Fibroblast of gingiva (primary cell): ENCODE results near the gene SSBP2.

Source experiments
- DNase-seq: peaks from one replicate; pipeline ENCODE4 v3.0.0-alpha.2; 2011; ENCODE audit warnings: low read depth

SSBP2 gene

DNA sequence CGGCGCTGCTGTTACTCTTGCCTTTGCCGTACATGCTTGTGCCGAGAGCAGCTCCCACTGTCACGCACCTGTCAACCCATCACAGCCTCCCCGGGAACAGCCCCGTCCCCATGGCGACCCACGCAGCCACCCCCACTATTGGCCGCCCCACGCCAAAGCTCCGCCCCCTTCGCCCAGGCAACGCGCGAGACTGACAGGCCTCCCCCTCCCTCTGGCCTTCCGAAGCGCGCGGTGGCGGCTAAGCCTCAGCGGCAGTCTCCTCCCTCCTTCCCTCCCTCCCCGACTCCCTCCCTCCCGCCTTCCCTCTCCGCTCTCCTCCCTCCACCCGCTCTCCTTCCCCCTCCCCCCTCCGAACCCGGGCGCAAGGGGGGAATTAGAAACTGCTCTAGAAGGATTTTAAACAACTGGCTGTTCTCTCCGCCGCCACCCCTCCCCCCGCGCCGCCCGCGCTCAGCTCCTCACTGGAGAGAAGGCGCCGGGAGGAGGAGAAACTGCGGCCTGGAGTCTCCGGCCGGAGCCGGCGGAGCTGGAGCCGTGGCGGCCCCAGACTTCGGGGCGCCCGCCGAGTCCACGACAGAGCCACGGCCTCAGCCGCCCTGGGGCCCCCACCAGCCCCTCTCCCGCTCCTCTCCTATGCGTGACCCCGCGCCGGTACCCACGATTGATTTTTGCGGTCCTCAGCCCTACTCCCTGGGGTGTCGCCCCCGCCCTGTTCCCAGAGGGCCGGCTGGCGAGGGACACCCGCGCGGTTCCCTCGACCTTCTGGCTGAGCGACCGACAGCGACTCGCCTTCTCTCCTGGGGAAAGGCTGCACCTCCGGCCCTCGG, at the start of gene SSBP2:
Gene SSBP2, minus strand, starts transcription at position 89 of the 827 bp plus-strand sequence. Its CDS starts 55 bp downstream, at position 34.
- peak; percentile 100 for DNase-seq

DNA sequence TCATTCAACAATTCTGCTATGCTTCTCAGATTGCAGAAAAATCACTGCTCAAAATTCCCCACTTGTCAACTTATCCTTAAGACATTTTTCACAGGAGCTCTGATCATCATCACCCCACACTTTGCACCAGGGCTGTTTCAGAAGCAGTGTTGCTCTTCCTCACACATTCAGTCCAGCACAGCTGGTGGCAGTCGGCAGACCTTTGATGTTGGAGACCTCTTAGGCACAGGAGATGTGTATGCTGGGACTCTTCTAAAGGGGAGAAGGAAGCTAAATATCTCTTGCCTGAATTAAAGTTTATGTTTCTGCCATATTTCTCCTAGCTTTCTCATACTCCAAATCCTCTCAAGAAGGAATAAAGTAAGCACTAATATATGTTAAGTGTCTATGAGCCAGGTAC, 44.8 kb upstream of the SSBP2 start:
- DNase-seq = no peak

DNA sequence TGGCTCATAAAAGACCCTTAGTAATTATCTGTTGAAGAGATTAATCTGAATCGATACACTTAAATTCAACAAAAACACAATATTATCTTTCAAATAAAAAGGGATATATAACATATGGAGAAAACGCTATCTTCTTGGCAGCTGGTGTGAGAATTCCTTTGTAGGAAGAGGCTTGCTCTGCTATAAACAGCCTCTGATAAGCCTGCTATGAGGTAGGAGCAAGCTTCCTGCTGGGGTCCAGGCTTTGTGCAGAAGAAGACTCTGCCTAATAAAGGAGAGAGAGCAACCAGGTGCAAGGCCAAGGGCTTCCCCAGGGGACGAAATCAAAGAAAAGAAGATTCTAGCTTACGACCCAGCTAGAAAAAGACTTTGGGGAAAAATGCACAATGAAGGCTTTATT, 43.3 kb upstream of the SSBP2 start:
- no peak for DNase-seq

DNA sequence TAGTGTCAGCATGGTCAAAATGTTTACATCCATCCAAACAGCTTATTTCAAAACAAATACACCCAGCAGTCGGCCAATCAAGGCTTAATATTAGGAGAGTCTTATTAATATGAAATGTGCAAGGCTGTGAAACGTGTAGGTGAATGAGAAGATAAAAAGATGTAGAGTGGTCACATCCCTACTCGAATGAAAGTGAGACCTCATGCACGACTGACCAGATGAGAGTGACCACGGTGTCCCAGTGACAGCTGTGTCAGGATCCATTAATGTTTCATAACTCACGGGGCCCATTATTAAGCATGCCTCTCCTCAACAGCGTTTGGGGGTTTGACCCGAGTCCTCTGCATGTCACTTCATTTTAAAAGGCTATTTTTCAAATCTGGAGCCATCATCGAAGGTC, 39.4 kb upstream of the SSBP2 start:
- no peak for DNase-seq

DNA sequence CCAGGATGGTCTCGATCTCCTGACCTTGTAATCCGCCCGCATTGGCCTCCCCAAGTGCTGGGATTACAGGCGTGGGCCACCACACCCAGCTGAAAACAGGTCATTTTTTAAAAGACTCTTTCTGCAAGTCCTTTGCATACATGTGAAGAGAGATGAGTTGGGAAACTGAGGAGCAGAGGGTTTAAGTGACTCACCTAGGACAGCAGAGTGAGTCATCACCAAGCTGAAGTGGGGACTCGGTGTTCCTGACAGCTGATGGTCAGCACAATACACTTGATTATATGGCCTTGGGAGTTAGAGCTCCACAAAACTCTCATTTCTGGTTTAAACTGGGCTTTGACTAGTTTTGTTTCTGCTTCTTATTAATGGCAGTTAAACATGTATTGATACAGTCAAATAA, 38.1 kb upstream of the SSBP2 start:
- DNase-seq = no peak

DNA sequence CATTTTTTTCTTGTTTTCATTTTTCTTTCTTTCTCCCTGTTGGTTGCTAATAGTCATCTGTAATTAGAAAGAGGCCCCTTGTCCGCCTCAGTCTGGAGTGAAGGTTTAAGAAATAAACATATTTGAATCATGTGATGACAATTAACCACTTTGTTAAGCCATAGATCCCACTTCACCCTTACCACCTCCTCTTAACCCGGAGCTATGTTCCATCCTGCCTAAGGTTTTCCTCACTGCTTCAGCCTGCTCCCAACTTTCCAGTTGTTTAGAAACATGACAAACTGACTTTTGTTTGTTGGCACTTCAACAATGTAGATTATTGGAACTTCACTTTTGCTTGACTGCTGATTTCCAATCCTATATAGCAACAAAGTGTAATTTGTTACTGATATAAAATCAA, 37.4 kb upstream of the SSBP2 start:
- no peak for DNase-seq

DNA sequence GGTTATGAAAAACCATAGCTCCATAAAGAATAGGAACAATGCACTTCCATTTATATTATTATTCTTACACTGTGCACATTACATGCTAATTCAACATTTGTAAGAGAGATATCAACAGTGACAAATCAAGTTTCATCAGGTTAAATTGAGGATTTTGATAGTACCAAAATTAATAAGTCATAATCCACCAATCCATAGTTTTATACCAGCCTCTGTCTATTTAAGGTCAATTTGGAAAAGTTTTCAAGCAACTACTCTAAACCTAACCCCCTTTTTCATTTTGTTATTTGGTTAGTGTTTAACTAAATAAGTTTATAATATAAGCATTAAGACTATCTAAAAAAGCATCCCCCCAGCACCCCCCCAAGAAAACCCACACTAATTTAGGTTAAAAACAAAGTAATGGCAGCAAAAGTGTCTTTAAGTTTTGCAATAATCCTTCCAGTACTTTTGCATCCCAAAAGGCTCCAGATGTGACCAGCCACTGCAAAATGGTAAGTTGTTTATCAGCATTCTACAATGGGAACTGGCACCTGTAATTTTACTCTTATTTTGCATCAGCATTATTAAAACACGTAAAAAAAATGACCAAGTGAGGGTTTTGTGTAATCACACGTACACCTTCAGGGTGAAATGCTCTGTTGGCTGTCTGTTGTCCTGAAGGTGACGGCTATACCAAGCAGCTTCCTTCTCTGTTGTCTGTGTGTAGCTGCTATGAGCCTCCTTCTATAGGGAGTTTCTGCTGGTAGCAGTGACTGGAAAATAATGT, 36.8 kb upstream of the SSBP2 start:
- peak; percentile 73 for DNase-seq

DNA sequence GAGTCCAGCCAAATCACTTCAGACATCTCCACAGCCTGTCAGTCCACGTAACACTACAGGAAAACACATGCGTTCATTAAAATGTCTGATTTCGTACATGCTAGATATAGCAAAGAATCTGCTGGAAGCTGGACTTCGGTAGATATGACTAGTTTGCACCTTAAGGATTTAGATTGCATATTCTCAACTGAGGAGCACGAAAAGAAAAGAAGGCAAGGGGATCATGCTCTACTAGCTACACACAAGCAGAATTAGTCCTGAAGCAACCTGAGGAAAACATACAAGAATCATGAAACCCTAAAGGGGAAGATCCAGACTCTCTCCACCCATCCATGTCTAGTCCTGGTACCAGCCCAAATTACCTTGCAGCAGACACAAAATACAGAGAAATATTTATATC, 36.1 kb upstream of the SSBP2 start:
- no peak for DNase-seq

DNA sequence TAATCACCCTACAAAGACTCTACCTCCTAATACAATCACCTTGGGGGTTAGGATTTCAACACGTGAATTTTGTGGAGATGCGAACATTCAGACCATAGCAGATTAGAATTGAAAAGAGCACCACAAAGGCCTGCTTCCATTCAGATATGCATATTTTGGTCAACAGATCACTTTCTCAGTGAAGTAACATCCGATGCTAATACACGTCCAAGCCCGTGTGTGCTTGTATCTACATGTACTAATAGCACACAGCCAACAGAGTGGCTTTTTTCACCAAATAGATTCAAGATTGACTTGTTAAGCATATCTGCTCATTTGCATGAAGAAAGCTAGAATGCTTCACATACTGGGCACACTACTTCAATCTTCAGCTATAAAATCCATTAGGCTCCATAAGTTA, 35.6 kb upstream of the SSBP2 start:
- DNase-seq = no peak

DNA sequence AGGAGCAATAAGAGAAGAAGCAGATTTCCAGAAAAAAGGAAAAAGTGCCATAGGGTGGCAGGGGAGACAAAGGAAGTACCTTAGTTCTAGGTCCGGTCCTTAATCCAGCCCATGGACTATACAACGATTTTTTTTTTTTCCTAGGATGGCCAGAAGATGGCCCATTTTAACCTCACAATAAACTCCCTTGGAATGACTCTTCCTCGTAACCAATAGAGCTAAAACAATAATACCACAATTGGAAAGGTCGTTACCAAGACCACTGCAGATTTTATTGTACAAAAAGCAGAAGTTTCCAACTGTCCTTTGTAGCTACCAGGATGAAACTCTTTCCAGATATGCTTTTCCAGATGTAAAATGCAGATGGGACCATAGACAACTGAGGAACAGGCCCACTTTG, 34.4 kb upstream of the SSBP2 start:
- no peak for DNase-seq

DNA sequence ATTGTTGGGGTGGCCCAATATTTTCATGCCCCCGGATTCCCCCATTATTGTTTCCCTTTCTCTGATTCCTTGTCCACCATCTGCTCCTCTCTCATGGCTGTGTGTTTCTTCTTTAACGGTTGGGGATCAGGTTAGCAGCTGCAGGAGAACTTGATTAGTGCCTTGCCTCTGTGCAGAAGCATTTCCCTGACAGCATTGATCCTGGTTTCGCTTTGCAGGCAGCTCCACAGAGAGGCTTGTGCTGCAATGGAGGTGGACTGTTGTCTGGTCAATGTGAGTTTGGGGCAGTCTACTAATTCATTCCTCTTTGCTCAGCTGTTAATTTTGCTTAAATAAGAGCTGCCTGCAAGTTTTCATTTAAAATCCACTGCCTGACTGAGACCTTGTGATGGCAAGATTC, 32.5 kb upstream of the SSBP2 start:
- no peak for DNase-seq

DNA sequence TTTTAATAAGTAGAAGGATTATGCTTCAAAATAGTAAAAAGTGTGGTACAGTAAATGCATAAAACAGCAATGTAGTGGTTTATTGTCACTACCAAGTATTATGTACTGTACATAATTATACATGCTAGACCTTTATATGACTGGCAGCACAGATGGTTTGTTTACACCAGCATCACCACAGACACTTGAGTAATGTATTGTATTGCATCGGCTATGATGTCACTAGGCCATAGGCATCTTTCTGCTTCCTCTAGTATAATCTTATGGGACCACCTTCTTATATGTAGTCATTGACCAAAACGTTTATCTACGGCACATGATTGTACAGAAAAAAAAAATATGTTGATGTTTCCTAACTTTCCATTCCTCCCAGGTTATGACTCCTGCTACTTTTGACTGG, 31.9 kb upstream of the SSBP2 start:
- peak; percentile 47 for DNase-seq

DNA sequence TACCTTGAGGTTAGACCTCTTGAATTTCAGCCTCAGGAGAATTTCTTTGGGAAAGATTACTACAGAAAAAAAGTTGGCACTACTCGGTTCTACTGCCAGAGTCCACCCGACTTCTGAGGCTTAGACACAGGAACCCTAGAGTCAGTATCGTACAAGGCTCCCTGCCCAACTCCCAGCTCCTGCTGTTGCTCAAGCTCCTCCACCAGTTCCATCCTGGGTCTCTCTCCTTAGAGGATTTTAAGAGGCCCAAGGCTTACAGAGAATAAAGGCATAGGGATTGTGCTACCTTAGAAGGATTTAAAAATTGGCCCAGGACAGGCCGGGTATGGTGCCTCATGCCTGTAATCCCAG, 29.0 kb upstream of the SSBP2 start:
- DNase-seq = no peak

DNA sequence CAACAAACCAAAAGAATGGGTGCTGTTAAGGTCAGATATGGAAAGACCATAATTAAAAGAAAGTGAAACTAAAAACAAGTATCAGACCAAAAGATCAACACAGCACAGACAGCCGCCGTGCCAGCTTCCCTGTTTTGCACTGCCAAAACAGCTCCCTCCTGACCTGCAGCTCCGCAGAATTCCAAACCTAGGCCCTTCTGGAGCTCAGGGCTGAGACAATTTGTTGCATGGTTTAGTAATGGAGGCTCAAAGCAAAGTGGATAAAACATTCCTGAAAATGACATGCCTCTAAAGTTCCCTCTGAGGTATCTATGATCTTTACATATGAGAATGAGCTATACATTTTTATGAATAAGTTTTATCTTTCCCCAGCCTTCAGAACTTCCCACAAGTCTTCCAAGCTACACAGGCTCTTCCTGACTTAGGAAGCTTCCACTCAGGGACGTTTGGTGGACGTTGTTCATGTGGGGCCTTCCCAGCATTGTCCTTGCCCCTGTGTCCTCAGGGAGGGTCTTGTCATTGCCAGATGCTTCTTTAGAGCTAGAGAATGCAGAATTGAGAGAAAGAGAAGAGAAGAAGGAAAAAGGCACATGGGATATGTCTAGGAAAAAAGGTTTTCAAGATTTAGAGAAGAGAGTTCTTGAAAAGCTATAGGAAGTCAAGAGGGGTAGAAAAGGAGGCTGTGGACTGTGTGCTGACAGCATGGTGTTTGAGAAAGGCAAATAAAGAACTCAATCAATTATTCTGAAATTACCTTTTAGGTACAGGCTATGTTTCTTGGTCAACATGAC, 28.4 kb upstream of the SSBP2 start:
- DNase-seq = peak; percentile 32

DNA sequence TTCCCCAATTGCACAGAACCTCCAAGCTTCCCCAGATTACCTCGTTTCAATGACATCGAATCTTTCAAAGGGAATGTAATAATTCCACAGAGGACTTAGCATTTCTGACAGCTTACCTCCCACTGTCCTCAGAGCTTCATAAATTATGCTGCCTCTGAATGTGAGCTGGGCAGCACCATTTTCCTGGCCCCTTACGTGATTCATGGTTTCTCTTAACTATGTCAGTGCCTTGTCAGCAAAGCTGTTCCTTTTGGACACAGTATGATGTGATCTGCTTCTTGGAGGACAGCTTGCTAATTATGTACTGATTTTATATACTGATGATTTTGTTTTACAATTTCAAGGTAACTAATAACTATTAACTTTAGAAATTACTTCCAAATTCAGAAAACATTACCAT, 27.7 kb upstream of the SSBP2 start:
- DNase-seq = peak; percentile 20

DNA sequence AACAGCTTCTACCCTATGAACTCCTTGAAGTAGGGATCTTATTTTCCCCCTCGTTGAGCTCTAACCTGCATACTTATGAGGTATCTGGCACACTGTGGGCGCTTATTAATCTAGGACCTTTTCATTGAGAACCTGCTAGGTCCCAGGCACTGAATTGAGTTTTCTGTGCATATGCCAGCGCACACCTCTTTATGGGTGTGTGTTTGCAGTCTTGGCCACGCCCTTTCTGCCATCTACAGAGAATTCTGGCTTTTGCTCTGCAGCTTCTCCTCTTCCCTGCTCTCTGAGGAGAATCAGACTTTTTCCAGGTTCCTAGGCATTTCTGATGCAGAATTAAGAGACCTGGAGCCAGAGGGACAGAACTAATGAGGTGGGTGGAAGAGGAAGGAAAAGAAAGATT, 25.4 kb upstream of the SSBP2 start:
- no peak for DNase-seq

DNA sequence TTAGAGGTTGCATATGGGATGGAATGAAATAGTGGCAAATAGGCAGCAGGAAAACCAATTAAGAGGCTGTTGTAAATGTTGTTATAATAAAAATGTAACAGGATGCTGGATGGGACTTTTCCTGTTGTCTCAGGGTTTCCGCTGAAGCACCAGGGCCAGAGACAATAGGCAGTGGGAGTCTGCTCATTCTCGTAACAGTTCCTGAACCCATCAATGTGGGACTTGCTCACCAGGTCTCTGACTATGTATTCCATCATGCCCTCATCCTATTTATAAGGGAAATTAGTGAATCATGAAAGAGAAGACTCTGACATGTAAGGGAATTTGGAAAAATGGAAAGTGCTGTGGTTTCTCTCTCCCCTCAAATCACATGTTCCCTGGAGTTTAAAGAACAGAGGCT, 23.5 kb upstream of the SSBP2 start:
- no peak for DNase-seq

DNA sequence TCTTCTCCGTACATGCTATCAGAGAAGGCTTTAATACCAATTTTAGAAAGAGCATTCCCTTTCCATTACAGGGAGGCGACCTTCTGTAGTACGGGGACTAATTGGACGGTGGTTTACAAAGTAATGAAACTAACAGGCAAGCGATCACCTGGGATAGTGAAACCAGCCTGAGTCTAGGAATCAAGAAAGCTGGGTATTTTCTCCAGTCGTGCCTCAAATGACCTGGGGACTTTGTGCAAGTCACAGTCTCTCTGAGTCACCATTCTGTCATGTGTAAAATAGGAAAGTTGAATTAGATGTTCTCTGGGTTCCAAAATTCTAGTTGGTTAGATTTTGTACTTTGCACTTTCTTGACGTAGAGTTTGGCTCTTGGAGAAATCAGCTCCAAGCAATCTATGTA, 22.7 kb upstream of the SSBP2 start:
- DNase-seq = no peak

DNA sequence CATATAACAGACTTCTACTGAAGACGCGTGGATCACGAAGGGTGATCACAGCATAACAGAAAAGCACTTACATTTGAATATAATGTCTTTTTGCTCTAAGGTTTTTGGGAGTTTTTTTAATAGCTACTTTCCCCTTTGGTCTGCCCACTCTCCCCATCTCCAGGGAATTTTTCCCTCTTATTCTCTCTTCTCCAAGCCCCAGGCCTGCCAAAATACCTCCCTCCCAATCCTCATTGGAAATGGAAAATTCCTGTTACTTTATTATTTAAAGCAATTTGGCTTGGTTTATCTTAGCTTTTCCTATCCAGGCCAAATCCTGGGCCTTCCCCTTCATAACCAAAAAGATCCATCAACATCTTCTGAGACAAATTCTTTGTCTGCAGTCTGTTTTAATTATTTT, 22.3 kb upstream of the SSBP2 start:
- DNase-seq = no peak

DNA sequence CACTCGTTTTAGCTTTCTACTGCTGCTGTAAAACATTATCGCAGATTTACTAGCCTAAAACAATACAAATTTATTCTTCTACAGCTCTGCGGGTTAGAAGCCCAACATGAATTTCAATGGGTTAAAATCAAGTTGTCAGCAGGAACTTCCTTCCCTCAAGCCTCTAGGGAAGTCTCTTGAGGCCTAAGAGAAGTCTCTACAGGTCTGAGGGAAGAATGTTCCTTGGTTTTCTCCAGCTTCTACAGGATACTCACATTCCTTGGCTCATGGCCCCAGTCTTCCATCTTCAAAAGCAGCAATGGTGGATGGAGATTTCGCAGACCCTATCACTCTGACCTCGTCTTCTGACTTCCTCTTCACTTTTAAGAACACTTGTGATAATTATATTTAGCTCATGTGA, 21.6 kb upstream of the SSBP2 start:
- DNase-seq = no peak

DNA sequence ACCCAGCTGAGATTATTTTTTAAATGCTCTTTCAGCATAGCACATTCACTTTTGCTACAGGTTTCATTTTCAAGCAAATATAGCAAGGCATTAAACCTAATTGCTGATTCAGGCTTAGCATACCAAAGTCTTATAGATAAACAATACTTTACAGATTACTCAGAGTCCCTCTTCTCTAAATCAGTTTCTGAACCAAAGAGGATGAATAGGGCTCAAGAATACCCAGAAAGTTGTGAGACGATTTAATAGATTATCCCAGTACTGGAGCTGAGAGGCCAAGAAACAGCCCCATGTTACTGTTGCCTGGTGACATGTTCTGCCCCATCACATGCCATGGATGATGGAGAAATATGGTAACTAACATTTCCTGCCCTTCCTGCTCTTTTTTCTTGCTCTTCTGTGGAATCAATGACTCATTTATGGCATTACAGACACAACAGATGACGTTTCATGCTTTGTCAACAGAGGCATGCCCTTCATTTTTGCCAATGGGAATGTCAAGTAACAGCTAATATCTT, 18.1 kb upstream of the SSBP2 start:
- DNase-seq = peak; percentile 92

DNA sequence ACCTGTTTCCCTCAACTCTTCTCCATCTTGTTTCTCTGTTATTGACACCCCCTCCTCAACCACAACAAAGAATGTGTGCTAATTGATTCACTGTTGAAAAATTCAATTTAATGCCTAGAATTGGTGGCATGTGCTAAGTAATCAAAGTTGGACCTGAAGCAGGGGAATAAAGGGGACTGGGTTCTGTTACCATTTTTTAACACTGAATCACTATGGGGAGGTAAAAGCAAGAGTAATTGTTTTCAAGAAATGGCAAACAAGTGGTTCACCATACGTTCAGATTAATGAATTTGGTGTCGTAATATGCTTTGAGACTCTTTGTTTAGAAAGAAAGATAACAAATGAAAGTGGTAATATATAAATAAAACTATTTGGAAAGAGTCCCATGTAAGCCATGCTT, 17.0 kb upstream of the SSBP2 start:
- DNase-seq = no peak

DNA sequence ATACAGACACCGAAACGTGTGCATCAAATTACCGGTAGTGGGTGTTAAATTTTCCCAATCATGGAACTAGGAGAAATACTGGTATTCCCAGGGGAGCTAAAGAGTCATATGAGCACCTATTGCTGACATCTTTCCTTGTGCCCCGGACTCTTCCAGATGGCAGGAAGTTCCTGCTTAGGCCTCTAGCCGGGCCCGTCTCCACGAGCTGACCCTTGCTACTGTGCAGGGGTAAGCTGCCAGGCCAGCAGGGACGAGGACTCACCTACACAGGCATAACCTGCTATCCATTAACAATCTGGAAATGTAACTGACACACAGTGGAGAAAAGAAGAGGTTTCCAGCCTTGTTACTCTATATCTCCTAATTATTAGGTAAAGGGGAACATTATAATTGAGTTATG, 16.2 kb upstream of the SSBP2 start:
- no peak for DNase-seq
